Urinary bladder (tissue), 4 donors: ENCODE measurements around the gene ARHGAP24. TPM values are rescaled to one million over a fixed set of nuclear protein-coding genes. Genes with fewer than 3 reads are reported as not detected.

ENCODE experiments used
- DNase-seq: peaks from one replicate; pipeline ENCODE4 v3.0.0-alpha.2; 2015; ENCODE audit errors: extremely low spot score
- H3K27ac ChIP-seq: one replicate; pipeline ENCODE4 v1.5.1; 2013; ENCODE audit warnings: low read depth, mild to moderate bottlenecking, moderate library complexity
- H3K36me3 ChIP-seq: one replicate; pipeline ENCODE4 v1.6.1; 2013; ENCODE audit warnings: mild to moderate bottlenecking, moderate library complexity; ENCODE audit not compliant: insufficient read depth
- H3K4me1 ChIP-seq: one replicate; pipeline ENCODE4 v1.6.1; 2013; ENCODE audit warnings: mild to moderate bottlenecking, moderate library complexity; ENCODE audit not compliant: insufficient read depth
- H3K4me3 ChIP-seq: one replicate; pipeline ENCODE4 v1.5.1; 2013; ENCODE audit warnings: low read depth, low read length
- WGBS: extraction: QIAGEN DNeasy Blood & Tissue Kit; methylation state at CpG from one replicate; pipeline ENCODE4 v1.1.7; 2013; 5-methylcytosine and 5-hydroxymethylcytosine counted together
- polyA plus RNA-seq: library from polyadenylated mRNA; stranded (reverse); fragments of 200-250 nt; gene quantifications from one replicate; pipeline ENCODE4 v1.2.3, GENCODE V29; 2013
- total RNA-seq: library from RNA; depleted of rRNA; stranded (reverse); fragments of >200 nt; gene quantifications from one replicate; pipeline ENCODE4 v1.2.3, GENCODE V29; 2014
- donor health status: healthy with polysubstance abuse.
- donor health status: healthy.

Gene ARHGAP24
- total and polyA plus RNA-seq, 2 donors, result 17.5 to 81.0 TPM

- Histone ChIP-seq H3K27ac (no peak overlapping the region), H3K4me1 (no peaks in the 10 kb centered on the region), H3K36me3 (no peaks in the 10 kb centered on the region), H3K4me3 (no peak overlapping the region)
- no peak for DNase-seq
- WGBS, result 94% methylated on average over 6 of the region's 6 CpGs
Measured at GRCh38 chr4:85925071-85925470, 450.1 kb downstream of the ARHGAP24 start.

- no peak for DNase-seq
- no peak overlapping the region for H3K27ac ChIP-seq
- WGBS, result 81% methylated on average over 5 of the region's 5 CpGs
- H3K36me3 ChIP-seq, result no peaks in the 10 kb centered on the region
- no peak overlapping the region for H3K4me3 ChIP-seq
- H3K4me1 ChIP-seq, result no peaks in the 10 kb centered on the region
Measured at GRCh38 chr4:85928775-85929591, 454.0 kb downstream of the ARHGAP24 start.

- no peaks in the 10 kb centered on the region for H3K4me1 ChIP-seq
- H3K4me3 ChIP-seq, result no peak overlapping the region
- H3K36me3 ChIP-seq, result no peaks in the 10 kb centered on the region
- 39% methylated on average over 10 of the region's 10 CpGs for WGBS
- H3K27ac ChIP-seq, result no peak overlapping the region
- DNase-seq, result no peak
Measured at GRCh38 chr4:85929961-85930665, 455.2 kb downstream of the ARHGAP24 start.

- H3K27ac ChIP-seq, result no peak overlapping the region
- 60% methylated on average over 18 of the region's 18 CpGs for WGBS
- DNase-seq, result no peak
- no peak overlapping the region for H3K4me3 ChIP-seq
- H3K36me3 ChIP-seq, result no peaks in the 10 kb centered on the region
- no peaks in the 10 kb centered on the region for H3K4me1 ChIP-seq
Measured at GRCh38 chr4:85932500-85933290, 457.7 kb downstream of the ARHGAP24 start.

GRCh38 chr4:85933291-85933640 is 458.3 kb downstream of the ARHGAP24 start:
- H3K36me3 ChIP-seq, result no peaks in the 10 kb centered on the region
- 91% methylated on average over 3 of the region's 3 CpGs for WGBS
- DNase-seq, result no peak
- H3K27ac ChIP-seq, result no peak overlapping the region
- H3K4me3 ChIP-seq, result no peak overlapping the region
- H3K4me1 ChIP-seq, result no peaks in the 10 kb centered on the region

- Histone ChIP-seq H3K27ac (no peak overlapping the region), H3K4me1 (no peaks in the 10 kb centered on the region), H3K4me3 (no peak overlapping the region), H3K36me3 (no peaks in the 10 kb centered on the region)
- 82% methylated on average over 2 of the region's 2 CpGs for WGBS
- DNase-seq, result no peak
Measured at GRCh38 chr4:85937507-85937906, 462.6 kb downstream of the ARHGAP24 start.

- Histone ChIP-seq H3K4me3 (no peak overlapping the region), H3K36me3 (no peaks in the 10 kb centered on the region), H3K4me1 (no peaks in the 10 kb centered on the region), H3K27ac (no peak overlapping the region)
- 84% methylated on average over 5 of the region's 5 CpGs for WGBS
- no peak for DNase-seq
Measured at GRCh38 chr4:85938062-85938461, 463.1 kb downstream of the ARHGAP24 start.

GRCh38 chr4:85938902-85939301 is 464.0 kb downstream of the ARHGAP24 start:
- no peak for DNase-seq
- H3K4me1 ChIP-seq, result no peaks in the 10 kb centered on the region
- no peaks in the 10 kb centered on the region for H3K36me3 ChIP-seq
- no peak overlapping the region for H3K4me3 ChIP-seq
- no peak overlapping the region for H3K27ac ChIP-seq
- 94% methylated on average over 2 of the region's 2 CpGs for WGBS

- WGBS, result 90% methylated on average over 6 of the region's 6 CpGs
- Histone ChIP-seq H3K36me3 (no peaks in the 10 kb centered on the region), H3K27ac (no peak overlapping the region), H3K4me1 (no peaks in the 10 kb centered on the region), H3K4me3 (no peak overlapping the region)
- no peak for DNase-seq
Measured at GRCh38 chr4:85939595-85939994, 464.6 kb downstream of the ARHGAP24 start.

- no peak overlapping the region for H3K27ac ChIP-seq
Measured at GRCh38 chr4:85940151-85940550, 465.2 kb downstream of the ARHGAP24 start.

GRCh38 chr4:85942107-85942506 is 467.2 kb downstream of the ARHGAP24 start:
- H3K4me1 ChIP-seq, result no peaks in the 10 kb centered on the region
- no peak for DNase-seq
- no peak overlapping the region for H3K4me3 ChIP-seq
- WGBS, result 75% methylated on average over 5 of the region's 5 CpGs
- H3K36me3 ChIP-seq, result no peaks in the 10 kb centered on the region
- no peak overlapping the region for H3K27ac ChIP-seq

More at GRCh38 chr4:85940151-85940550, 465.2 kb downstream of the ARHGAP24 start:
- no peaks in the 10 kb centered on the region for H3K36me3 ChIP-seq
- H3K4me1 ChIP-seq, result no peaks in the 10 kb centered on the region
- no peak for DNase-seq
- no peak overlapping the region for H3K4me3 ChIP-seq

- no peak overlapping the region for H3K27ac ChIP-seq
- H3K4me1 ChIP-seq, result no peaks in the 10 kb centered on the region
- no peak overlapping the region for H3K4me3 ChIP-seq
- no peaks in the 10 kb centered on the region for H3K36me3 ChIP-seq
- DNase-seq, result no peak
Measured at GRCh38 chr4:85946821-85947220, 471.9 kb downstream of the ARHGAP24 start.

GRCh38 chr4:85951099-85951498 is 476.1 kb downstream of the ARHGAP24 start:
- no peak for DNase-seq
- no peaks in the 10 kb centered on the region for H3K36me3 ChIP-seq
- WGBS, result 92% methylated on average over 3 of the region's 3 CpGs
- no peaks in the 10 kb centered on the region for H3K4me1 ChIP-seq
- H3K4me3 ChIP-seq, result no peak overlapping the region
- H3K27ac ChIP-seq, result no peak overlapping the region

GRCh38 chr4:85952528-85952927 is 477.6 kb downstream of the ARHGAP24 start:
- H3K36me3 ChIP-seq, result no peaks in the 10 kb centered on the region
- WGBS, result 77% methylated on average over 3 of the region's 3 CpGs
- no peak for DNase-seq
- no peak overlapping the region for H3K4me3 ChIP-seq
- no peak overlapping the region for H3K27ac ChIP-seq
- no peaks in the 10 kb centered on the region for H3K4me1 ChIP-seq
